Fibroblast of skin of right biceps (primary cell): Measurements from ENCODE around the gene DDX10.
"Not testable (repeated sequence)": the region's sequence is repeated elsewhere in the genome, so short reads cannot be mapped to it uniquely, and the experiment has no call there.

Experiments
- DNase-seq: peaks from one replicate; pipeline ENCODE4 v3.0.0-alpha.2; 2013

Gene DDX10

GRCh38 chr11:108779147-108779546, 114.3 kb downstream of the DDX10 start:
- not testable (repeated sequence) for DNase-seq

- peak; percentile 30 for DNase-seq
Observed at GRCh38 chr11:108780119-108780518, 115.2 kb downstream of the DDX10 start.

- DNase-seq = no peak
Observed at GRCh38 chr11:108781946-108782345, 117.1 kb downstream of the DDX10 start.

- DNase-seq = no peak
Observed at GRCh38 chr11:108786281-108786990, 121.6 kb downstream of the DDX10 start.

- no peak for DNase-seq
Observed at GRCh38 chr11:108787105-108787504, 122.2 kb downstream of the DDX10 start.

GRCh38 chr11:108788565-108789199, 123.8 kb downstream of the DDX10 start:
- DNase-seq = peak; percentile 51

GRCh38 chr11:108790501-108791299, 125.8 kb downstream of the DDX10 start:
- no peak for DNase-seq

- DNase-seq = no peak
Observed at GRCh38 chr11:108793138-108793537, 128.3 kb downstream of the DDX10 start.

- no peak for DNase-seq
Observed at GRCh38 chr11:108793611-108794010, 128.7 kb downstream of the DDX10 start.

- no peak for DNase-seq
Observed at GRCh38 chr11:108796551-108796950, 131.7 kb downstream of the DDX10 start.

- no peak for DNase-seq
Observed at GRCh38 chr11:108797578-108798100, 132.8 kb downstream of the DDX10 start.

- no peak for DNase-seq
Observed at GRCh38 chr11:108802492-108802891, 137.6 kb downstream of the DDX10 start.

GRCh38 chr11:108803776-108804175, 138.9 kb downstream of the DDX10 start:
- peak; percentile 41 for DNase-seq

- DNase-seq = no peak
Observed at GRCh38 chr11:108804511-108804910, 139.6 kb downstream of the DDX10 start.

GRCh38 chr11:108805030-108805429, 140.2 kb downstream of the DDX10 start:
- no peak for DNase-seq

- no peak for DNase-seq
Observed at GRCh38 chr11:108807262-108807661, 142.4 kb downstream of the DDX10 start.

- no peak for DNase-seq
Observed at GRCh38 chr11:108813086-108813485, 148.2 kb downstream of the DDX10 start.

GRCh38 chr11:108817976-108818375, 153.1 kb downstream of the DDX10 start:
- DNase-seq = no peak

- DNase-seq = no peak
Observed at GRCh38 chr11:108818971-108819370, 154.1 kb downstream of the DDX10 start.

- no peak for DNase-seq
Observed at GRCh38 chr11:108819957-108820356, 155.1 kb downstream of the DDX10 start.

GRCh38 chr11:108823960-108824359, 159.1 kb downstream of the DDX10 start:
- DNase-seq = not testable (repeated sequence)

- peak; percentile 36 for DNase-seq
Observed at GRCh38 chr11:108824545-108824944, 159.7 kb downstream of the DDX10 start.

- DNase-seq = peak; percentile 27
Observed at GRCh38 chr11:108825381-108825780, 160.5 kb downstream of the DDX10 start.

- DNase-seq = no peak
Observed at GRCh38 chr11:108826136-108826535, 161.3 kb downstream of the DDX10 start.
